ENCODE measurements around the gene ASB1. TPM values are rescaled to one million over a fixed set of nuclear protein-coding genes. Genes with fewer than 3 reads are reported as not detected.

ASB1 gene
- total RNA-seq, 1 experiment from 2014 or later, result 46.0 TPM

DNA sequence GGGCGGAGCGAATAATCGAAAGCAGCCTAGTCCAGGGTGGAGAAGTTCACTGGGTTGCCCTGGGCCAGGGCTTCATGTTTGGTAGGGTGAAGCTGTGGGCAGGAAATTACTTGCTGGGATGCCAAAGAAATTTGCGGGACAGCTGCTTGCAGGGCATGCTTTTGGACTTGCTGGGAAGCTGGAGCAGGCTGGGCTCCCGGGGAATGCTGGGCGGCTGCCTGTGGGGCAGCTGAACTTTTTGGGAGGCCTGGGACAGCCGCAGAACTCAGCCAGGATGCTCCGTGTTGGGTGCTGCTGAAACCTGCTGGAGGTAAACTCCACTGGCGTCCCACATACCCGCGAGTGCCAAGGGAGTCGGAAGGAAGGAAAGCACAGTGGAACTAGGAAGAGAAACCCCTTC is 31.9 kb downstream of the ASB1 start:
- Histone ChIP-seq H3K23ac (ENCODE audit: insufficient read length, low read depth, low read length) (no peak overlapping the region), H2BK12ac (ENCODE audit: insufficient read length, low read depth, low read length) (no peak overlapping the region), H4K20me1 (ENCODE audit: control insufficient read depth, insufficient read depth, insufficient read length) (no peaks in the 10 kb centered on the region), H3K4me1 (ENCODE audit: insufficient read depth, low read length) (no peaks in the 10 kb centered on the region), H2BK120ac (ENCODE audit: low read depth, low read length, poor library complexity, severe bottlenecking) (no peak overlapping the region), H2BK5ac (ENCODE audit: insufficient read length, low read length) (no peak overlapping the region), H3K9me3 (ENCODE audit: control insufficient read depth, low read depth, low read length) (no peaks in the 10 kb centered on the region), H3K14ac (ENCODE audit: insufficient read depth, low read length) (no peak overlapping the region), H4K5ac (ENCODE audit: insufficient read length, low read depth, low read length) (no peak overlapping the region), H3K79me1 (ENCODE audit: insufficient read depth, low read depth, low read length, poor library complexity, severe bottlenecking) (no peaks in the 10 kb centered on the region), H3K18ac (ENCODE audit: insufficient read length, low read depth, low read length) (no peak overlapping the region), H3K4ac (ENCODE audit: low read depth, low read length) (no peak overlapping the region), H3K27ac (ENCODE audit: insufficient read length, low read depth, low read length) (no peak overlapping the region), H2AFZ (ENCODE audit: low read length) (no peak overlapping the region), H3K9ac (ENCODE audit: extremely low read depth, insufficient read length, low read length) (no peak overlapping the region), H3K56ac (ENCODE audit: insufficient read length, low read depth, low read length) (no peak overlapping the region), H2BK15ac (ENCODE audit: low read depth, low read length) (no peak overlapping the region), H2AK5ac (ENCODE audit: insufficient read length, low read length) (no peak overlapping the region), H4K8ac (replicated peaks; ENCODE audit: insufficient read length, low read depth, low read length) (no peak overlapping the region), H2BK20ac (ENCODE audit: low read depth, low read length, poor library complexity, severe bottlenecking) (no peak overlapping the region), H3K79me2 (ENCODE audit: insufficient read depth, low read length) (no peaks in the 10 kb centered on the region), H3K4me2 (ENCODE audit: insufficient read depth, insufficient read length, low read length) (no peak overlapping the region), H3K23me2 (ENCODE audit: insufficient read length, low read depth, low read length, poor library complexity, severe bottlenecking) (no peaks in the 10 kb centered on the region), H4K91ac (ENCODE audit: insufficient read length, low read depth, low read length) (no peak overlapping the region), H3K27me3 (ENCODE audit: insufficient read depth, low read length) (no peaks in the 10 kb centered on the region), H3T11ph (ENCODE audit: low read length) (no peak overlapping the region)
- 0 out of 7 replicates have a peak overlapping the region, but pooled peaks of 1 of the 3 experiments have one; percentile 39 for H3K27ac Mint-ChIP-seq
- peaks cover 9% of the 10 kb centered on the region for H3K27me3 Mint-ChIP-seq (ENCODE audit: low read depth)
- WGBS (ENCODE audit: extremely low coverage, insufficient read length, low lambda C conversion rate), result no CpG with 5 or more reads among the region's 12 CpGs
- H3K9me3 Mint-ChIP-seq, result peaks cover 0 to 8% of the 10 kb centered on the region in 2 experiments; a peak in 2 of 5 replicates
- H3K36me3 Mint-ChIP-seq (ENCODE audit: insufficient read depth in 1 of 3, low read depth in 3 of 3), result no peaks in the 10 kb centered on the region; a peak in 1 of 7 replicates
- no peak for DNase-seq
- no peak for TF ChIP-seq CTCF (conservative IDR thresholded peaks at IDR 0.05)
- H3K4me1 Mint-ChIP-seq, result no peaks in the 10 kb centered on the region
- H3K4me3 Mint-ChIP-seq, result no peak overlapping the region
